ENCODE measurements around the gene P4HA3.

Gene P4HA3

GRCh38 chr11:74262725-74263124 lies 48.7 kb downstream of the P4HA3 start:
- DNase-seq = no peak

- DNase-seq = no peak
These were observed 53.4 kb downstream of the P4HA3 start for GRCh38 chr11:74257959-74258553.

GRCh38 chr11:74256378-74257133 lies 54.9 kb downstream of the P4HA3 start:
- DNase-seq = no peak

DNA sequence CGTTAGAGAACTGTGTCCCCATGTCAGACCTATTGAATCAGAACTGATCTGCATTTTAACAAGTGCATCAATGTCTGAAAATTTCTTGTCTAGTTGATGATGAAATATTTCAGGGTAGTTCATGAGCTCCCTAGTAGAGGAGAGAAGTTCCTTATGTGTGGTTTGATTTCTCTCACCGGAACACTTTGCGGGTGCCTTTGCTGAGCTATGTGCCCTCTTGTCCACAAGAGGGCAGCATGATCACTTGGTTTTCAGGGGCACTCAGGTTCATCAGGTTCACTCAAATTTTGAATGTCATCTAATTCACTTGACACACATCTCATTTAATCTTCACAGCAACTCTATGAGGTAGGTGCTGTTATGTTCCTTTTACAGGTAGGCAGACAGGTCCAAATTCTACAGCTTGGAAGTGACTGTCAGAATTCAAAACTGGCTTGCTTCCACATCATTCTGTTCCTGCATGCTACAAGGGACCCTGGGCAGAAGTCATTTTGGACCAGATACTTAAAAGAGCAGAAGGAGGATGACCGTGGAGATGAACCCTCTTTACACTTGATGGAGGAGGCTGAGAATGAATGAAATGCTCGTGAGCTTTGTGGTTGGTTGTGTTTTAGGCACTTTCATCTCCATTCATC lies 55.6 kb downstream of the P4HA3 start:
- no peak for DNase-seq

DNA sequence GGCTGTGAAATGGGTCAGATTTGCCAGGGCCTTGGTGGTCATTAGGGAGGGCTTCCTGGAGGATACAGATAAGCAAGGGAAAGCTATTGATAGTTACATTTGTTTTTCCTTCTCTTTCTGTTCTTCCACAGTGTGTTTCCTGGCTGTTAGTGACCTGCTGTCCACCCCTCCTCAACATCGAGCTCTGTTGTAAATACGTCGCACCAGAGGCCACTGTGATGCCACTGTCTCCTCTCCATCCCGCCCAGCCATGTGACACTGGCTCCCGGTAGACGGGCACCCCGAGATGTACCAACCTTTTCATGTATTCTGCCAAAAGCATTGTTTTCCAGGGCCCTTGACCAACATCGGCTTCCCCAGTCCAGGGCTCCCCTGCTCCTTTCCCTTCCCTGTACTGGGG lies 58.1 kb downstream of the P4HA3 start:
- DNase-seq = no peak

DNA sequence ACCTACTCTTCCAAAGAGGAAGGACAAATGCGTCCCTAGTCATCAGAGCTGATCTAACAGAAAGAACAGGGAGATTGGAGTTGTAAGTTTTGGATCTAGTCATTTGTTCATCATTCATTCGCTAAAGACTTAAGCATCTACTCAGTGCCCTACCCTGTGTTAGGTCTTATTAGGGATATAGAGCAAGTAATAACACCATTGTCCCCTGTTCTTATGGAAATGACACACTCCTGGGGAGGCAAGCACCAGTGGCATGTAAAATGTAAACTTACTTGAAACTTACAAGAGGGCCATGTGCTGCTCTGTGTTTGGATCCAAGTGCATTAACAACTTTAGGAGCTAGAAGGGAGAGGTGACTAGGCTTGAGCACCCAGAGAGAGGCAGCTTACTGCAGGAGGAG lies 61.9 kb downstream of the P4HA3 start:
- no peak for DNase-seq

- no peak for DNase-seq
These were observed 63.0 kb downstream of the P4HA3 start for GRCh38 chr11:74248469-74248868.

DNA sequence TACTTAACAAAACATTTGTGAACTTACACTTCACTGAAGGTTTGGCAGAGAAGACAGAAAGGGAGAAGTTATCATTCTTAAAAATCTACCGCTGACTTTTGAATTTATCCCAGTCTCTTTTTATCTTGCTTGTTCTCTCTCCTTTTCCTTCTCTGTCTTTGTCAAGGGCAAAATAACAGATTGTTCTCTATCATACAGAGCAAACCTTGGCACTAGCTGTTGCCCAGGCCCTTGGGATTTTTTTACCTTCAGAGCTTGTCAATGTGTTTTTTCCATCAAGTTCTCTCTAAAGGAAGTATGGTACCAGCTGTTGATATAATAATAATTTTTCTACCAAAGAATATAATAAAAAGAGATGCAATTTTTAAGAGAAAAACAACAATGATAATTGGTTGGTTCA lies 73.2 kb downstream of the P4HA3 start:
- no peak for DNase-seq

- DNase-seq = no peak
These were observed 73.9 kb downstream of the P4HA3 start for GRCh38 chr11:74237541-74237940.

DNA sequence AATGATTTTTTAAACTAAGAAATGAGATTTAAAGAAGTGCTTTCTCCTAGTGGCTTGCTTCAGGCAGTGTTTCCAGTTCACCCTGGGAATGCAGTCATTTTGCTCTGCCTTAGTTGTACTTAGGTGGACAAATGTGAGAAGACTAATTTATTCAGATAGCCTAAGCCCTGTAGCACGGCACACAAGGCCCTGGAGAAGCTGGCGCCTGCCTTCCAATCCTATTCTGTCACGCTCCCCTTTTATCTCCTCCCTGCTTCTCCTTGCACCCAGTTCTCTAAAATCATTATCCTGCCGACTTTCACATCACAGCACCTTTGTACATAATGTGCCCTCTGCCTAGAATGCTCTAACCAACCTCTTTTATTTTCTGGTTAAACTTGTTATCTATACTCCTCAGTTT lies 76.3 kb downstream of the P4HA3 start:
- no peak for DNase-seq

- no peak for DNase-seq
These were observed 77.8 kb downstream of the P4HA3 start for GRCh38 chr11:74233683-74234082.

GRCh38 chr11:74232311-74232950 lies 79.0 kb downstream of the P4HA3 start:
- no peak for DNase-seq

- no peak for DNase-seq
These were observed 84.5 kb downstream of the P4HA3 start for GRCh38 chr11:74226907-74227306.

- no peak for DNase-seq
These were observed 85.9 kb downstream of the P4HA3 start for GRCh38 chr11:74225565-74225964.

- DNase-seq = no peak
These were observed 89.6 kb downstream of the P4HA3 start for GRCh38 chr11:74221816-74222215.

DNA sequence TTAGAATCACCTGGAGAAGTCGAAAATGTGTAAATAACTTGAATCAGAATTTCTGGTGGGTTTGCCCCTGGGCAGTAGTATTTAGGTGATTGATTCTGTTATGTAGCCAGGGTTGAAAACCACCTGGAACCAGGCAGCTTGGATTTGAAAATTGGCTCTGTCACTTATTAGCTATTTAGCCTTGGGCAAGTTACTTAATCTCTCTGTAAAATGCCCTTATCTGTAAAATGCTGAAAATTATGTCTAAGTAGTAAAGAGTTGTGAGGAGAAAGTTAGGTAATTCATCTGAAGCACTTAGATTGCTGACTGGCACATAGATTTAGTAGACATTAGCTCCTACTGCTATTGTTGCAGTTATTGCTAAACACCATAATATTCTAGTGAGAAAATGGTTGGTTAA lies 91.1 kb downstream of the P4HA3 start:
- DNase-seq = no peak

All from SIG-M5 (cell line).